IPS-18c (cell line): ENCODE results near the gene RAMP1.

Source experiments
- H3K4me3 ChIP-seq: 2 replicates; pipeline ENCODE4 v1.7.0; 2013; ENCODE audit warnings: low read depth, mild to moderate bottlenecking, low read length, moderate library complexity; ENCODE audit not compliant: insufficient read depth
- H3K9me3 ChIP-seq: one replicate; pipeline ENCODE4 v1.6.1; 2013; ENCODE audit warnings: mild to moderate bottlenecking, low read length, moderate library complexity; ENCODE audit not compliant: control insufficient read depth, insufficient read depth

Gene RAMP1

DNA sequence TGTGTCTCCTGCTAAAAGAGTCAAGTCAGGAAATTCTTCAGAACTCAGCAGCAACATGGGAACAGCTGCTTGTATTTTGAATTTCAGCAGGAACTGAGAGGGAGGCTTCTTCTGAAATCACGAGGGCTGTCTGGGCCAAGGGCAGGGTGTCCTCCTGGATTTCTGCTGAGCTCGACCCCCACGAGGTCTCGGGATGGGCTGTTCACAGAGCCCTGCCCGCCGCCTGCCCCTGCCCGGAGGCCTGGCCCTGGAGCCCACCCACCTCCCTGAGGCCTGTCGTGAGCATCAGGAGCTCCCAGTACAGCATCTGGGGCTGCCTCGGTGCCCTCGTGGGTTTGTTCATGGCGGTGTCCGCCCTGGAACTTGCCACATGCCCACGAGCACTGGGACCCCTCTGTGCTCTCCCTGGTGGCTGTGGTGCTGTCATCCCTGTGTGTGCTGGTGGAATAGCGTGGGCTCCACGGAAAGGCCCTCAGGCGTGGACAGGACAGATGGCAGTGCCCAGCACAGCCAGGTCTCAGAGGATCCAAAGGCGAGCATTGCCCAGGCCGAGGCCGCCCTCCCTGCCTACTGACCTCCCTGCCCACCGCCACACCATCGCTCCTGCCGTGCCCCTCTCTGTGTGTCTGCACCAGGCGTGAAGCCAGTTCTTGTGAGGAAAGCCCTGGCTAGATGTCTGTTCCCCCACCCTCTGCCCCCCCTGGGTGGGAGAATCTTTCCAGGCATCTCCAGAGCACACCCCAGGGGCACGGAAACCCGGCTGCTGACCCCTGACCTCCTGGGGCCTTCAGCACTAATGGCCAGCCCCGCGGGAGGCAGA lies 25.9 kb downstream of the RAMP1 start:
- Histone ChIP-seq H3K4me3 (no peak overlapping the region), H3K9me3 (no peaks in the 10 kb centered on the region)

- Histone ChIP-seq H3K9me3 (no peaks in the 10 kb centered on the region), H3K4me3 (no peak overlapping the region)
Measured at GRCh38 chr2:237885931-237886684, 26.7 kb downstream of the RAMP1 start.

DNA sequence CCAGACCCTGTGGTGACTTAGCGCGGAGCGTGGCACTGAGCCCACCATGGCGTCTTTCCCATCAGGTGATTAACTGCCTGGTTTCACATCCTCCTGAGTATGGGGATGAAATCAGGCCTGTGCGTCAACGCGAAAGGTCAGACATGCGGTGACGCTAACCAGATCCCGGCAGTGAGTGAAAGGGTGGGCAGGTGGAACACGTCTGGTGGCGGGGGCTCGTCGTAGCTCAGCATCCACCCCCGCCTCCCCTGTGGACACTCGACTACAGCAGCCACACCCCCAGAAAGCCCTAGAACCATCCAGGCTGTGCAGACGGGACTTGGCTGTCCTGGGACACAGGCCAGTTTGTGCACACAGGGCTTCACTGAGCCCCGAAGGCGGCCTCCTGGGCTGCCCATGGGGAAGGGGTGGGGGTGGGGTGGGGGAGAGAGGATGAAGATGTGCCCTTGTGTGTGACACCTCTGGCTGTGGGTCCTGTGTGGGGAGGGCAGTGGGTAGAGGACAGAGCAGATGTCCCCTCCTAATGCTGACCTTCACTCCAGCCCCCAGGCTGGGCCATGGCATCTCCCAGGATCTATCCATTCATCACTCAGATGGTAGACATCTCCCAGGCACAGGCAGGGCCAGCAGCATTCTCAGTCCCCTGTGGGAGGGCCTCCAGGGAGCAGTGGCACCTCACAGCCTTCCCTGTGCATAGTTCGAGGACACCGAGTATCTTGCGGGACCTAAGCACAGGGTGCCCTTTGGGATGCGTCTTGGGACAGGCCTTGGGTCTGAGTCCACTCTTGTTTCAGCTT lies 27.5 kb downstream of the RAMP1 start:
- H3K4me3 ChIP-seq: no peak overlapping the region

DNA sequence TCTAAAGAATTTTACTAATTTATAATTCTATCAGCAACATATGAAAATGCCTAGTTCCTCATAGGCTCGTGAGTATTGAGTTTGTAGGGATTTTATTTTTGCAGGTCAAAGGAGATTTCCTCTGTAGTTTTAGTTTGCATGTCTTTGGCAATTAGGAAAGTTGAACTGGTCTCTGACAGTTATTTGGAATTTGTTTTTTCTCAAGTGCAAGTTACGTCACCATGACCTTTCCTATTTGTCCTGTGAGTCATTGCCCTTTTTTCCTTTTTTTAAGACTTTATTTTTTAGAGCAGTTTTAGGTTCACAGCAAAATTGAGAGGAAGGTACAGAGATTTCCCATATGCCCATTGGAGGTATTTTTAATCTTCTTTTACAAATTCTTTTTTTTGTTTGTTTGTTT lies 29.0 kb downstream of the RAMP1 start:
- H3K4me3 ChIP-seq: no peak overlapping the region
- H3K9me3 ChIP-seq: no peaks in the 10 kb centered on the region

More for the DNA sequence above, 27.5 kb downstream of the RAMP1 start:
- H3K9me3 ChIP-seq: no peaks in the 10 kb centered on the region

DNA sequence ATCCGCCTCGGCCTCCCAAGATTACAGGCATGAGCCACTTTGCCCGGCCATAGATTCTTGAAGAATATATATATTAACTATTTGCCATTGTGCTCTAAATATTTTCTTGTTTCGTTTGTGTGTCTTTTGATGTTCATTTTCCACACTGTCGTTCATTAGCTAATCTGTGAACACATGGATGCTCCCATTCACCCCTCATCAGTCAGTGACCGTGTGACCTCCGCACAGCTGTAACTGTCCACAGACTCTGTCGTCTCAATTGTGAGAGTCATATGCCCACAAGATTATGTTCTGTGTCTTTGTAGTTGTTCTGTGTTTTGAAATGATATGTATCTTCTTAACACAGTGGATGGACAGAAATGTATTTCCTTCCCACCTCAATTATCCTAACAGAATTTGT lies 29.6 kb downstream of the RAMP1 start:
- no peak overlapping the region for H3K4me3 ChIP-seq
- H3K9me3 ChIP-seq: no peaks in the 10 kb centered on the region

DNA sequence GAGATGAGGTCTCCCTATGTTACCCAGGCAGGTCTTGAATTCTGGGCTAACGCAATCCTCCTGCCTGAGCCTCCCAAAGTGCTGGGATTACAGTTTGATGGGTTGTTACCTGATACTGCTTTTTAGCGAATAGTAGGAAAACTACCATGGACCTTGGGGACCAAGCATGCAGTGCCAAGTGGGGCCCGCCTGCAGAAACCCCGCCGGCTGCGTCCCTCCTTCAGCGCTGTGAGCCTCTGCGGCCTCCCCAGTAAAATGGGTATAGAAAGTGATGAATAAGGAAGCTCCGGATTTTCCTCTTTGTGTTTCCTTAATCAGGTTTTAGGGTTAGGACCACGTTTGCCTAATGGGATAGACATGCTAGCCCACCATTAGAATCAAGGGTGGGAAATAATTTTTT lies 30.4 kb downstream of the RAMP1 start:
- Histone ChIP-seq H3K4me3 (no peak overlapping the region), H3K9me3 (no peaks in the 10 kb centered on the region)

DNA sequence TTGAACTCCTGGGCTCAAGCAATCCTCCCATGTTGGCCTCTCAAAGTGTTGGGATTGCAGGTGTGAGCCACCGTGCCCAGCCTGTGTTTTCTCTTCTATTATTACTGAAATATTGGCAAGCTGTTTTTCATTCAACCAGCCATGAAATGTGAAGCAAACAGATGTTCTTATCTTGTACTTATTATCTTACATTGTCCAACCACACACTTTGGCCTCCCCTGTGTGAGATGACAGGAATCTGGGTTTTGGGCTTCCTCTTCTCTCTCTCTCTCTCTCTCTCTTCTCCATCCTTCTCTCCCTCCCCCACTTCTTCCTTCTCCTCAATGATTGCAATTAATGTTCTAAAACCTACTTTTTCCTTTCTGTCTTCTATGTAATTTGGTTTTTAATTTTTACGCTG lies 33.1 kb downstream of the RAMP1 start:
- H3K4me3 ChIP-seq: no peak overlapping the region
- no peaks in the 10 kb centered on the region for H3K9me3 ChIP-seq

GRCh38 chr2:237892984-237893595 lies 33.7 kb downstream of the RAMP1 start:
- Histone ChIP-seq H3K9me3 (no peaks in the 10 kb centered on the region), H3K4me3 (no peak overlapping the region)

- Histone ChIP-seq H3K4me3 (no peak overlapping the region), H3K9me3 (no peaks in the 10 kb centered on the region)
Measured at GRCh38 chr2:237894396-237894979, 35.1 kb downstream of the RAMP1 start.

DNA sequence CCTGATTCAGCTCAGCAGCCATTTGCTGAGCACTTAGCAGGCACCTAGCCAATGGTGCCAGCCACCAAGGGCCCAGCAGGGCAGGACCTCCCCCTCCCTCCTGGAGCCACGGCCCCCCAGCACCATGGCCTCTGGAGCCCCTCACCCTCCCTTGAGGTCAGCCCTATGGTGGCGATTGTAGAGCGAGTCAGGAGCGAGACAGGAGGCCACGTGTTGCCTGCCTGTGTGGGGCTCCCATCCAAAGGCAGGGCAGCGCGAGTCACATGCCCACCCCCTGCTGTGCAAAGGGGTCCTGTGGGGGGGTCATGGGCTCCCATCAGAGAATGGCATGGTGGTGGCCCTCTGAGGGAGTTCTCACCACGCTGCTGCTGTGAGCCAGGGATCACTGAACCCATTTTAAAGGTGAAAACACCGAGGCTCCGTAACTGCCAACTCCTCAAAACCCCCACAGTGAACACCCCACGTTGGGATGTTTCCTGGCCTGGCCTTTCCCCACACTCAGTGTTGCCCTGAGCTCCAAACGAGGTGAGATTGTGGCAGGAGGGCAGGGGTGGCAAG lies 35.6 kb downstream of the RAMP1 start:
- no peaks in the 10 kb centered on the region for H3K9me3 ChIP-seq
- H3K4me3 ChIP-seq: no peak overlapping the region

- H3K4me3 ChIP-seq: no peak overlapping the region
Measured at GRCh38 chr2:237895544-237896506, 36.4 kb downstream of the RAMP1 start.

DNA sequence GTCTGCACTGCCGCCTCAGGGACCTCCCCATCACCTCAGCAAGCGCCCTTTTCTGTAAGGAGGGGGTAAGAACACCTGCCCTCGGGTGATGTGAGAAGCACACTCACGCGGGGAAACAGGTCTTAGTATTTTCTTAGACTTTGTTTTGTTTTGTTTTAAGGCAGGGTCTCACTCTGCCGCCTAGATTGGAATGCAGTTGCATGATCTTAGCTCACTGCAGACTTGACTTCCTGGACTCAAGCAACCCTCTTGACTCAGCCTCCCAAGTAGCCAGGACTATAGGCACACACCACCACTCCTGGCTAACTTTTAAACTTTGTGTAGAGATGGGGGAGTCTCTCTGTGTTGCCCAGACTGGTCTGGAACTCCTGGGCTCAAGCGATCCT lies 37.1 kb downstream of the RAMP1 start:
- Histone ChIP-seq H3K4me3 (no peak overlapping the region), H3K9me3 (no peaks in the 10 kb centered on the region)

More at GRCh38 chr2:237895544-237896506, 36.4 kb downstream of the RAMP1 start:
- no peaks in the 10 kb centered on the region for H3K9me3 ChIP-seq

DNA sequence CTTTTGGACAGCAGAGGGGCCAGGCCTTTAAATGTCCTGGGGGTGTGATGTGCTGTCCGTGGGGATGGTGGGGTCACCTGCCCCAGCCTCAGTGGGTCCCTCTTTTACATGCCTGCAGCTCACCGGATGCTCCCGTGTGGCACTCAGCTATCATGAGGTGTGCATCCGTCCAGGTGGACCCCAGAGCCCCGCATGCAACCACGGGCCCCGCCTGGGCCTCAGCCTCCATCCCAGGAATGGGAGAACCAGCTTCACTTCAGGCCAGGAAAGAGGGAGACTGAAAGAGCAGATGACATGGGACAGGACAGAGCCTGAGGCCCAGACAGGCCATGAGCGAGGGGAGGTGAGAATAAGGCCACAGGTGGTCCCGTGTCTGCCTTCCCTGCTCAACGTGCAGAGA lies 37.5 kb downstream of the RAMP1 start:
- Histone ChIP-seq H3K4me3 (no peak overlapping the region), H3K9me3 (no peaks in the 10 kb centered on the region)

DNA sequence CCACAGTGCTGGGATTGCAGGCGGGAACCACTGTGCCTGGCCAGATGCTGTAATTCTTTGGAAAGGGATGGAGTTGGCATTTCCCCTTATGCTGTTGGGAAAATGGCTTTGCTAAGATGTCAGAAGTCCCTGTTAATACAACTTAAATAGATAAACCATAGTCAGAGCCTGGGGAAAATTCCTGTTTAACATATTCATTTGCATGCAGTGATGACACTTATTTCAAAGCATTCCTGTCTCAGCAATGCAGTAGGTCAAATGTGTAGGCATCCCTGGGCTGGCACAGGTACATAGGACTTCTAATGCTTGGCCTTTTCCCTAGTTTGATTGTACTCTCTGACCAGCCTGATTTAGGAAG lies 38.6 kb downstream of the RAMP1 start:
- no peaks in the 10 kb centered on the region for H3K9me3 ChIP-seq
- no peak overlapping the region for H3K4me3 ChIP-seq

GRCh38 chr2:237900891-237901831 lies 41.7 kb downstream of the RAMP1 start:
- Histone ChIP-seq H3K9me3 (no peaks in the 10 kb centered on the region), H3K4me3 (no peak overlapping the region)
